Stimulated activated CD4-positive, alpha-beta T cell treated with anti-CD3 and anti-CD28 coated beads, Interleukin-4, amount 100 ng/mL, for 4 hours (primary cell): Measurements from ENCODE around the gene KLHL22.
"Not testable (repeated sequence)": the region's sequence is repeated elsewhere in the genome, so short reads cannot be mapped to it uniquely, and the experiment has no call there.

Source experiments
- DNase-seq, 2 experiments: peaks; one replicate each; pipeline ENCODE4 v3.0.0-alpha.2; 2020

KLHL22 gene

GRCh38 chr22:20415241-20415640 lies 80.4 kb downstream of the KLHL22 start:
- not testable (repeated sequence) for DNase-seq

- no peak for DNase-seq
These were observed 81.1 kb downstream of the KLHL22 start for GRCh38 chr22:20414450-20414849.

- DNase-seq: no peak
These were observed 81.5 kb downstream of the KLHL22 start for GRCh38 chr22:20414059-20414440.

GRCh38 chr22:20413217-20414058 lies 82.2 kb downstream of the KLHL22 start:
- DNase-seq: no peak

GRCh38 chr22:20412474-20413216 lies 83.0 kb downstream of the KLHL22 start:
- no peak for DNase-seq

GRCh38 chr22:20409385-20409784 lies 86.2 kb downstream of the KLHL22 start:
- not testable (repeated sequence) for DNase-seq

- DNase-seq: no peak
These were observed 86.7 kb downstream of the KLHL22 start for GRCh38 chr22:20408891-20409290.

- no peak for DNase-seq
These were observed 87.8 kb downstream of the KLHL22 start for GRCh38 chr22:20407829-20408228.

- DNase-seq: no peak
These were observed 88.7 kb downstream of the KLHL22 start for GRCh38 chr22:20406686-20407408.

GRCh38 chr22:20405931-20406685 lies 89.5 kb downstream of the KLHL22 start:
- no peak for DNase-seq

GRCh38 chr22:20405291-20405930 lies 90.2 kb downstream of the KLHL22 start:
- DNase-seq: no peak

GRCh38 chr22:20404881-20405280 lies 90.7 kb downstream of the KLHL22 start:
- DNase-seq: no peak

- no peak for DNase-seq
These were observed 91.8 kb downstream of the KLHL22 start for GRCh38 chr22:20403779-20404140.

GRCh38 chr22:20402960-20403778 lies 92.4 kb downstream of the KLHL22 start:
- DNase-seq: no peak

- DNase-seq: no peak
These were observed 94.1 kb downstream of the KLHL22 start for GRCh38 chr22:20401376-20402014.

GRCh38 chr22:20400606-20401375 lies 94.8 kb downstream of the KLHL22 start:
- no peak for DNase-seq

- DNase-seq: no peak
These were observed 95.6 kb downstream of the KLHL22 start for GRCh38 chr22:20399866-20400605.

GRCh38 chr22:20398420-20398819 lies 97.2 kb downstream of the KLHL22 start:
- no peak for DNase-seq

GRCh38 chr22:20397498-20397897 lies 98.1 kb downstream of the KLHL22 start:
- DNase-seq: no peak
